HG02642 (cell line): ENCODE results near the gene EVL.
A peak's percentile ranks its signal among the peaks of the same experiment; 100 is the strongest.

ENCODE experiments used
- ATAC-seq: cut with Tn5 transposase; IDR thresholded peaks from one replicate; pipeline ENCODE4 v1.9.1; 2021; ENCODE audit warnings: mild to moderate bottlenecking; ENCODE audit not compliant: unreplicated experiment, poor library complexity

The EVL gene

GRCh38 chr14:100191584-100192249 is 126.5 kb downstream of the EVL start:
- no peak for ATAC-seq

- no peak for ATAC-seq
These were observed 127.0 kb downstream of the EVL start for GRCh38 chr14:100192250-100192671.

- ATAC-seq: peak; percentile 99
These were observed 127.6 kb downstream of the EVL start for GRCh38 chr14:100192672-100193416.
